ENCODE results near the gene EML4.
A peak's percentile ranks its signal among the peaks of the same experiment; 100 is the strongest.
"Not testable (repeated sequence)": the region's sequence is repeated elsewhere in the genome, so short reads cannot be mapped to it uniquely, and the experiment has no call there.

EML4 gene

GRCh38 chr2:42338567-42339190 is 169.5 kb downstream of the EML4 start:
- no peak for DNase-seq

GRCh38 chr2:42339191-42339912 is 170.2 kb downstream of the EML4 start:
- no peak for DNase-seq

- no peak for DNase-seq
Measured at GRCh38 chr2:42340045-42340937, 171.1 kb downstream of the EML4 start.

GRCh38 chr2:42340938-42341636 is 171.9 kb downstream of the EML4 start:
- no peak for DNase-seq

- DNase-seq: no peak
Measured at GRCh38 chr2:42342061-42342794, 173.1 kb downstream of the EML4 start.

- DNase-seq: no peak
Measured at GRCh38 chr2:42342795-42343241, 173.7 kb downstream of the EML4 start.

- no peak for DNase-seq
Measured at GRCh38 chr2:42345986-42346385, 176.8 kb downstream of the EML4 start.

- DNase-seq: not testable (repeated sequence)
Measured at GRCh38 chr2:42346856-42347255, 177.7 kb downstream of the EML4 start.

- not testable (repeated sequence) for DNase-seq
Measured at GRCh38 chr2:42347518-42347917, 178.4 kb downstream of the EML4 start.

GRCh38 chr2:42348113-42348805 is 179.1 kb downstream of the EML4 start:
- no peak for DNase-seq

GRCh38 chr2:42350434-42351063 is 181.4 kb downstream of the EML4 start:
- DNase-seq: no peak

GRCh38 chr2:42351864-42352263 is 182.7 kb downstream of the EML4 start:
- no peak for DNase-seq

- DNase-seq: no peak
Measured at GRCh38 chr2:42353792-42354429, 184.8 kb downstream of the EML4 start.

GRCh38 chr2:42359304-42359964 is 190.3 kb downstream of the EML4 start:
- DNase-seq: no peak

GRCh38 chr2:42359965-42360483 is 190.9 kb downstream of the EML4 start:
- no peak for DNase-seq

GRCh38 chr2:42360493-42360889 is 191.3 kb downstream of the EML4 start:
- DNase-seq: no peak

- DNase-seq: peak; percentile 95
Measured at GRCh38 chr2:42360890-42361727, 192.0 kb downstream of the EML4 start, which contains the start of gene COX7A2L. Gene COX7A2L, minus strand, starts transcription at chr2:42361217. Its CDS starts 56 bp downstream, at chr2:42361161.

GRCh38 chr2:42361728-42362283 is 192.7 kb downstream of the EML4 start:
- DNase-seq: no peak
